HG03432 (cell line): ENCODE results near the gene DSTN.

ENCODE experiments used
- ATAC-seq: cut with Tn5 transposase; IDR thresholded peaks from one replicate; pipeline ENCODE4 v1.9.1; 2021; ENCODE audit warnings: mild to moderate bottlenecking, moderate library complexity; ENCODE audit not compliant: unreplicated experiment

The DSTN gene

DNA sequence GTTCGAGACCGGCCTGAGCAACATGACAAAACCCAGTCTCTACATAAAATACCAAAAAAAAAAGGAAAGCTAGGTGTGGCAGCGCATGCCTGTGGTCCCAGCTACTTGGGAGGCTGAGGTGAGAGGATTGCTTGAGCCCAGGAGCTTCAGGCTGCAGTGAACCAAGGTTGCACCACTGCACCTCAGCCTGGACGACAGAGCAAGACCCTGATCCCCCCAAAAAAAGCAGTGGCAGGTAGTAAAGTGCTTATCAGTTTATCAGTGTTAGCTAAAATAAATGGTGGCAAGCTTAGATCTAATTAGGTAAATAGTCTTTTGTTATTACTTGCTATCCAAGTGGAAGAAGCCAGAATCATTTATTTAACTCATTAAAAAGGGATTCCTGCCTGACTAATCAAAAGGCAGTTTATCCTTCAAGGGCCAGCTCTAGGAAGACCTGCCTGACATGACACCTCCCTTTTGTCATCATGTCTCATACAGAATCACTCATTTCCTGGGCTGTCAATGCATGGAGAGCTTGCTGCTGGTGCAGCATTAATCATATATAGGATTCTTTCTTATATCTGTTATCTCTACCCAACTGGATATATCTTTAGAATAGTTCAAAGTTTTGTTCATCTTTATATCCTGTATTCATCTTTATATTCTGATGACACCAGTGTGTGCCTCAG is 9.6 kb downstream of the DSTN start:
- ATAC-seq = no peak

DNA sequence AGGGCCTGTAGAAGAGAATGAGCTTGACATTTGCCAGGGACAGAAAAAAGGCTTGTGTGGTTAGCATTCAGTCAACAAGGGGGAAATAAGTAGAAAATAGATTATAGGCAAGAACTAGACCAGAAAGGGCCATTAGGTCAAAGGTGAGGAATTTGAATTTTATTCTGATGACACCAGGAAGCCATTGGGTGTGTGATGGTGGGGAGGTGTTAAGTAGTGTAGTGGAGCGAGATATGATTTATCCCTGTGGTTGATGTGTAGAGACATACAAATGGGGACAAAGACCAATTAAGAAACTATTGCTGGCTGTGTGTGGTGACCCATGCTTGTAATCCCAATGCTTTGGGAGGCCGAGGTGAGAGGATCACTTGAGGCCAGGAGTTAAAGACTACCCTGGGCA is 11.0 kb downstream of the DSTN start:
- no peak for ATAC-seq

DNA sequence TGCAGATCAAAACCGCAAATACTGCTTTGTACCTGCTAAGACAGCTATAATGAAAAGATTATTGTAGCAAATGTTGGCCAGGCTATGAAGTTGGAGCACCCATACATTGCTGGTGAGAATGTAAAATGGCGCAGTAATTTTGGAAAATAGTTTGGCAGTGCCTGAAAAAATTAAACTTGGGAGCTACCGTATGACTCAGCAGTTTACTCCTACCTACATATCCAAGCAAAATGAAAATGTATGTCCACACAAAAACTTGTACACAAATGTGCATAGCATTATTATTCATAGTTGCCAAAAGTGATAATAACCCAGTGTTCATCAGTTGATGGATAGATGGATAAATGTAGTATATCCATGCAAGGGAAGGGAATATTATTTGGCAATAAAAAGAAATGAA is 13.3 kb downstream of the DSTN start:
- ATAC-seq = no peak

DNA sequence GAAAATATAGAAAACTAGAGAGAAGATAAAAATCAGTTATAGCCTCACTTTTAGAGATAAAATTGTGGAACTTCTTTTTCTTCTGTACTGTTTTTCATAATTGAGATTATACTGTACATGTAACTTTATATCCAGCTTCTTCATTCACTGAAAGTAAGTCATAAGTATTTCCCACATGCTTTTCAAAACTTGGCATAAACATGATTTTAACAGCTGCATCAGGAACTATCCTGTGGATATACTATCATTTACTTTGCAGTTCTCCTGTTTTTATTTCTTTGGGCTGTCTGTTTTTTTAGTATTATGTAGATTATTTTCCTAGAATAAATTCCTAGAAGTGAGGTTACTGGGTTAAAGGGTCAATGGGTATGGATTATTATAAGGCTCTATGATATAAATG is 14.8 kb downstream of the DSTN start:
- ATAC-seq = no peak

DNA sequence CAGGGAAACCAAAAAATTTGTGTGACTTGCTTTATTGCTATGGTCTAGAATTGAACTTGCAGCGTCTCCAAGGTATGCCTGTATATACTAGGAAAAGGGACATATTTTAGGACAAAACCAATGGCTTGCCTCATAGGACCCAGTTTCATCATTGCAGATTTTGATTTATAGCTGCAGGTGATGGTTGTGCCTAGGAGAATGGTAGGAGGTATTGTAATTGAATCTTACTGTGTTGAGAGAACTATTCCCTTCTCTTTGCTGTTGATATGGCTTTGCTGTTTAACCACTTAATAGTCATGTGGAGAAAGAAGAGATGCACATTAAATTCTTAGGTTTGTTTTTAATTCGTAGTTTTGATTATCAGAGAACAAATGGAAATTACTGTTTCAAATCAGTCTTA is 16.4 kb downstream of the DSTN start:
- no peak for ATAC-seq

DNA sequence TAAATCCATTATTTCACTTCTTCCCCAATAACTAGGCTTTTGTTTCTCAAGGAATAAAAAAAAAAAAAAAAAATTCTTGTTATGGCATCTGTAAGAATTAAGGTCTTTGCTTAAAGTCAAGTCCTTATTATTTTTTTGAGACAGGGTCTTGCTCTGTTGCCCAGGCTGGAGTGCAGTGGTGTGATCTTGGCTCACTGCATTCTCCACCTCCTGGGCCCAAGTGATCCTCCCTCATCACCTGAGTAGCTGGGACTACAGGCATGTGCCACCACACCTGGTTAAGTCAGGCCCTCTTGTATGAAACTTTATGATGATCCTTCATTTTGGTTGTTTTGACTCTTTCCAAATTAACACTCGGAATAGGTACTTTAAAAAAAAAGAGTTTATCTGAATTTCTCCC is 17.3 kb downstream of the DSTN start:
- ATAC-seq = no peak

DNA sequence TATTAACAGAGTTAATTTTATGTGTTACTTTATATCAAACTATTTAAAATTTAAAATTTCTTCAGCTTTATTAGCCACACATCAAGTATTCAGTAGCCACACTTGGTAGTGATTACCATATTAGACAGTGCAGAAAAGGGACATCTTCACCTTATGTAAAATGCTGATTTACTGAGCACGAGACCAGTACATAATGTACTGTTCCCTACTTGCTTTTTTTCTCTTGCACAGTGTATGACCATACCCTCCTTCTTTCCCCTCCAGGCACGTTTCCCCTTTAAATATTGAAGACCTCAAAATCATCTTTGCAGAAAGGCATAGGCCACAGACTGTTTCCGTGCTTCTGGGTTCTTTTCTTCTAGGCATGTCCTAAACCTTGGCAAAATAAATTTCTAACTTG is 17.9 kb downstream of the DSTN start:
- ATAC-seq = no peak

DNA sequence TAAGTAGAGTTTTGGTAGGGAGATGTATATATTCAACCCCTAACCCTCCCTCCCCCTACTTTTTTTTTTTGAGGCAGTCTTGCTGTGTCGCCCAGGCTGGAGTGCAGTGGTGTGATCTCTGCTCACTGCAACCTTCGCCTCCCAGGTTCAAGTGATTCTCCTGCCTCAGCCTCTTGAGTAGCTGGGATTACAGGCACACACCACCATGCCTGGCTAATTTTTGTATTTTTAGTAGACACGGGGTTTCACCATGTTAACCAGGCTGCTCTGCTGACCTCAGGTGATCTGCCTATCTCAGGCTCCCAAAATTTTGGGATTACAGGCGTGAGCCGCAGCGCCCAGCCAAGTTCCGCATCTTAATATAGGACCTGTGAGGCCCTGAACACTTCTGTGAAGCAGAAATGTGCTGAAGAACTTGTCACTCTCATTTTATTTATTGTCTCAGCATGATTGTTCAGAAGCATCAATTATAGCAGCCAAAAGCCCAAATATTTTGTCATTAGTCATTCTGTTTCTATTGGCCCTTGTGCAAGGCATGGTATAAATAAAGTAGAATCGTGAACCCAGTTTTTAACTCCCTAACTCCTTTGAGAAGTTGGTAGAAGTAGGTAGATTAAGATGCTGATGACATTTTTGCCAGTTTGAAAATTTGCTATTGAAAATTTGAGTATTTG is 19.4 kb downstream of the DSTN start:
- ATAC-seq = no peak

DNA sequence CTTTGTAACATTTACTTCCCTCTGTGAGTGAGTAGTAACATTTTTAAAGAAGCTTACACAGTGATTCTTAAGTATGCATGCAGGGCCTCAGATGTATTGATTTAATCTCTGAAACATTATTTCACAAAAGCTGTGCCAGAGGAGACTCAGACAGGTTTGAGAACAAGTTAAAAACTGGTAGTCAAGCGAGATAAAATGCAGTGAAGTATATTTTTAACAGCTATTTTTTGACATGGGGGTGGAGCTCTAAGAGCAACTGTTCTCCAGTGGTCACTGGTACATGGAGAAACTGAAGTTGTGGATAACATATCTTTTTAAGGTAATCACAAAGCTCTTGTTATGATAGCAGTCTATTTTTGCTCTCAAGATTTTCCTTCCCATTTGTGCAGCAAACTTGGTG is 20.4 kb downstream of the DSTN start:
- no peak for ATAC-seq

DNA sequence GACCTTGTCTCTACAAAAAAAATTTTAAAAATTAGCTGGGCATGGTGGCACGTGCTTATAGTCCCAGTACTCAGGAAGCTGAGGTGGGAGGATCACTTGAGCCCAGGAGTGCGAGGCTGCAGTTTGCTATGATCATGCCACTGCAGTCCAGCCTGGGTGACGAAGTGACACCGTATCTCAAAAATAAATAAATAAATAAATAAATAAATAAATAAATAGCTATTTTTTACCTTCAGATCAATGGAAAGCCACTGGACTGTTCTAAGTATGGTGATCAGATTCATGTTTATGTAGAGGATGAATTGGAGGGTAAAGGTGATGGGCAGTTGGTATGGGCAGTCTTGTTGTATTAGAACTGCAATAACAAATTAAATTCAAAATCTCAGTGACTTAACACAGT is 24.0 kb downstream of the DSTN start:
- ATAC-seq = no peak

DNA sequence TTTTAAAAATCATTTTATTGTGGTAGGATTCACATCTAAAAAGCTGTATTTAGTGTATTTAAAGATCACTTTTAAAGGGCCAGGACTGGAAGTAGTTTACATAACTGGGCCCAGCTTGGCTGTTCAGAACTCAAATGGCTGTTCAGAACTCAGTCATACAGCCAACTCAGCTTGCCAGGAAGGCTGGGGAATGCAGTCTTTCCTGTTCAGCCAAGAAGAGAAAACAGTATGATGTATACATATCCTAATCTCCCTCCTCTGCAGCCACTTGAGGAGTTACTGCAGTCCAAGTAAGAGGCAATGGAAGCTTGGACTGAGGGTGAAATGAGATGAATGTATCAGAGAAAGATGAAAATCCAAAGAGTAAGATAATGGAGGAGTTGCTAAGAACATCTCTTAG is 24.6 kb downstream of the DSTN start:
- ATAC-seq = no peak

DNA sequence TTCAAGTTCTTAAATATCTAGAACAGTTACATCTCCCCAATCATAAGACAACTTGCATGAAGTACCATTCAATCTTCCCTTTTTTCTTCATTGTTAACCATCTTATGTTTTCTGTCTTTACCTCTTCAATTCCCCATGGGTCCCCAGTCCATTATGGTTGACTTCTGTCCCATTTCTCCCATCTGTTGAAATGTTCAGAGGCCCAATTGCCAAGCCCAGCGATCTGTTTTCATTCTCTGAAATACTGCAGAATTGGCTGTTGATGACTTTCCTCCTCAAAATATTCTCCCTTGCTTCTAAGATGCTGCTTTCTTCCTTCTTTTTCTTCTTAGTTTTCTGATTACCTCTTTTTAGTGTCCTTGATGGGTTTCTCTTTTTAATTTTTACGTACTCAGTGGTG is 26.0 kb downstream of the DSTN start:
- ATAC-seq = no peak

DNA sequence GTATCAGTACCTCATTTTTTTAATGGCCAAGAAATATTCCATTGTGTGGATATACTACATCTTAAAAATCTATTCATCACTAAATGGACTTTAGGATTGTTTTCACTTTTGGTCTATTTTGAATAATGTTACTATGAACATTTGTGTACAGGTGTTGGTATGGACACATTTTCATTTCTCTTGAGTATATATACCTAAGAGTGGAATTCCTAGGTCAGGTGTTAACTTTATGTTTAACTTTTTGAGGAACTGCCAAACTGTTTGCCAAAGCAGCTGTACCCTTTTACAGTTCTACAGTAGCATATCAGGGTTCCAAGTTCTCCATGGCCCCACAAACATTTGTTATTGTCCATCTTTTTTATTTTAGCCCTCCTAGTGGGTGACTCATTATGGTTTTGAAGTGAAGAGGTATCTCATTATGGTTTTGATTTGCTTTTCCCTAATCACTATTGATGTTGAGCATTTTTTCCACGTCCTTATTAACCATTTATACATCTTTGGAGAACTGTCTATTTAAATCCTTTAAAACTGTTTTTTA is 28.2 kb downstream of the DSTN start:
- ATAC-seq = no peak

DNA sequence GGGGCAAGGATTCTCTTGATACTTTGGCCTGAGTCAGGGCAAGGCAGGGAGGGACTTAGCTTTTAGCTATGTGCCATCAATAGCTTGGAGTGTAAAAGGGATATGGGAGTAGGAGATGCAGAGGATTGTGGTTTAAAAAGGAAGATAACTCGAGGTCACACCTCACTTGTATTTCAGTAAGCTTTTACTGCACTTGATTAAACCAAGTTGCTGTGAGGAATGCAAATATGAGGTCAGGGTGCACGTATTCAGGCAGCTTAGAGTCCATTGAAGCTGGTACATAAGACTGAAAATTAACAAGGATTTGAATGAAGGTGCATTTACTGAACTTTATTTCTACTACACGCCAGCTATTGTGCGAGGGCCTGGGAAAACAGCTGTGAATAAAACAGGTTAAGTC is 32.1 kb downstream of the DSTN start:
- ATAC-seq = no peak

DNA sequence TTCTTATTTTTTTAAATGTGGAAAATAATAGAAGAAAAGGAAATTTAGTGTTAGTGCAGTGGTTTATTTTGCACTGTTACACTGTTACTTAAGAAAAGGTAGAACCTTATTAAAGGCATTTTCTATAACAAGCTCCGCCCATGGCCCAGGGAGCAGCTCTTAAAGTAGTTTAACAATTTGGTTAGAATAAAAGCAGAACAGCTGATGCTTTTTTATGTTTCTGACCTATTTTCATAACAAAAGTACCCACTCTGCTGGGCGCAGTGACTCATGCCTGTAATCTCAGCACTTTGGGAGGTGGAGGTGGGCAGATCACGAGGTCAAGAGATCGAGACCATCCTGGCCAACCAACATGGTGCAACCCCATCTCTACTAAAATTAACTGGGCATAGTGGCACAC is 32.6 kb downstream of the DSTN start:
- ATAC-seq = no peak

DNA sequence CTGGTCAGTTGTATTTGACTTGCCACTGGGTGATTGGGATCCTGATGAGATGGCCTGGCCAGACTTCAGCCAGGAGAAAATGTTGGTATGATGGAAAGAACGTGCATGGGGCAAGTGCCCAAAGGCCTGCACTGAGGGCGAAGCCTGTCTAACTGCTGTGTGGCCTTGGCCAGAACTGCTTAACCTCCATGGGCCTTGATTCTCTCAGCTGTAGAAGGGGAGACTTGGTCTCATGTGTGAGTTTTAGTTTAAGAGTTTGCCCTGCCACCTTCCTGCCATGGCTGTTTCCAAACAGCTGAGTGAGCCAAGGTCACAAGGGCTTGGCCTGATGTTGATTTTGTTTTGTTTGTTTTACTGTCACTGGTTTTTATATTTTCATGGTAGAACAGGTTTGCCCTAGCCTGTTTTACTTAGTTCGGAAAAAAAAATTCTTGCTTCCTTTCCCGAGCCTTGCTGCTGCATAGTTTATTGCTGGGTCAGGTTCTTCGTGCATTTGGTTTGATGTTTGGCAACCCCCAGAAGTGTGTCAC is 35.3 kb downstream of the DSTN start:
- no peak for ATAC-seq

DNA sequence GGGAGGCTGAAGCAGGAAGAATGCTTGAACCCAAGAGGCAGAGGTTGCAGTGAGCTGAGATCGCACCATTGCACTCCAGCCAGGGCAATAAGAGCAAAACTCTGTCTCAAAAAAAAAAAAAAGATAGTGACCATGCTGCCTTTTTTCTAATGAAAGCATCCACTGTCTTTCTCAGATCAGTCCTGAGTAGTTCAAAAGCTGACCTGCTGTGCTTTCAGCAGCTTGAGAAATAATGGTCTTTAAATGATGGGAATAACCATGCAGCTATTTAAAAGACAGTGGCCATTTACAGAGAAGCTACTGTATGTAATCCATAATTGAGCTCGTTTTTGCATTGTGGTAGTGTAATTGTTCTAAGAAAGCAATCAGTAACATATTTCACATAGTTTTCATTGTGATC is 36.1 kb downstream of the DSTN start:
- no peak for ATAC-seq

DNA sequence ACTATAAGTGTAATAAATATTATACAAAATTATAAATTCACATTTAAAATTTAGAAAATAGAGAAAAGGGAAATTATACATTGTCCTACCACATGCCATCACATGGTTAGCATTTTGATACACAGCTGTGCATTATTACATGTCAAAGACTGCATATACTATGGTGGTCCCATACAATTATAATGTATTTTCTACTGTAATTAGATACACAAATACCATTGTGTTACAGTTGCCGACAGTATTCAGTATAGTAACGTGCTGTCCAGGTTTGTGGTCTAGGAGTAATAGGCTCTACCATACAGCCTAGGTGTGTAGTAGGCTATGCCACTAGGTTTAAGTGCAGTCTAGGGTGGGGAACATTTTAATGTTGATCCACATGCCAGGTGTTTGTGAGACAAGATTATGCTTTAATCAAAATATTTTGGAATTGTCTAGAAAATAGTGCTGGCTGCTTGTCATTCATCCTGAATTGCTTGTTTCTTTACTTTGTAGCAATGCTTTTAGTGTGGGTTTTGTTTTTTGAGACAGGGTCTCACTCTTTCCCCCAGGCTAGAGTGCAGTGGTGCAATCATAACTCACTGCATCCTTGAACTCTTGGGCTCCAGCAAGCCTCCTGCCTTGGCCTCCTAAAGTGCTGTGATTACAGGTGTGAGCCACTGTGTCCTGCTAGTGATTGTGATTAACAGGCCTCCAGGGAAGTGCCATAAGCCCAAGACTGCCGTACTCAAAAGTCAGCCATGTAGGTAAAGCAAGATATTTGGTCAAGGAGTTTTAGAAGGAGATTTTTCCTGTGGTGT is 39.0 kb downstream of the DSTN start:
- ATAC-seq = no peak

DNA sequence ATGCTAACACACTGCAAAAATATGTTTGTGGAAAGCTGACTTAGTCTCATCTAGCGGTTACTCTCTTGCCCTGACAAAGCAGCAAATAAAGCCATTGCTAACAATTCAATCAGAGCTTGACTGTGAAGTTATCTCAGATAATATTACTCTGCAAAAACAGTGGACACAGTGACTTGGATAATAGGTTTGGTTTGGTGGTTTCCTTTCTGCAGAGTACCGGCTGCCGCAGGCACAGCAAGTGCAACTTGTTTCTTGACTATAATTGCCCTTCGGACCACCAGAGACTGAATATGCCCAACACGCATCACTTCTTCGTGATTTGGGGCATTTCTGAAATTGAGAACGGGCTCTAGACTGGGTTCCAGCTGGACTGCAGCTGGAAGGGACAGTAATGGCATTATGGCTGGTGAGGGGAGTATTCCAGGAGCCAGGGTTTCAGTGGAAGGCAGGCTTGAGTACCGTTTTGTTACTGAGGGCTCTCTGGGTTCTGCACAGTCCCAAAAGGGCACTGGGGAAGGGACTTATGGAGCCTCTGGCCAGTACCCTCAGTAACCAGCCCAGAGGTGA is 40.0 kb downstream of the DSTN start:
- no peak for ATAC-seq

DNA sequence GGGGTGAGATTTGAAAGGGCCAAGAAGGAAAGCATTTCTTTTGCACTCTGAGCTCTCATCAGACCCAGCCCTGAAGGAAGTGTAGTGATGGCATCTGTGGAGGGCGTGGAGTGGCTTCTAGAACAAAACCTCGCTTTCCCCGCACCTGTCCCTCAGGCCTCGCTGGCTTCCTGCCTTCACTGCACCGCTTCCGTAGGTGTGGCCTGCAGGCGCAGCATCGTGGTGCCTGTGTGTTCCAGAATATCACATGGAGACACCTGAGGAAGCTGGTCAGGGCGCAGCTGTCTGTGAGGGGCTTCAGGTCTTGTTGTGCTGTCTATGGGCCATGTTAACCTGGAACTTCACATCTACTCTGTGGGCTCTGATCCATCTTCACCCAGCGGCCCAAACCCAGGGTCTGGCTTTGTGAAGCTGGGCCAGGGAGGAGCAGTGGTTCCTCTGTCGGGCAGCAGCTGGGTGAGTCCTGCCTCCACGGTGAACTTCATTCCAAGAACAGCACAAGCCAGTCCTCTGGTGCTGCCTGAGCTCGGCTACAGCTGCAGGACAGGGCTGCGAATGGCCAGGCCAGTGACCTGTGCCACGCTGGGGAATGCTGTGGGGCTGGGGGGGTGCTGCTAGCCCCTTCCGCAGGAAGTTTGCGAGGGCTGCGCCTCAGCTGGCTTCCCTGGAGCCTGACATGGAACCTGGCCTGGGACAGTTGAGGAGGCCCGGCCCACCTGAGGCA is 40.9 kb downstream of the DSTN start:
- ATAC-seq = no peak

DNA sequence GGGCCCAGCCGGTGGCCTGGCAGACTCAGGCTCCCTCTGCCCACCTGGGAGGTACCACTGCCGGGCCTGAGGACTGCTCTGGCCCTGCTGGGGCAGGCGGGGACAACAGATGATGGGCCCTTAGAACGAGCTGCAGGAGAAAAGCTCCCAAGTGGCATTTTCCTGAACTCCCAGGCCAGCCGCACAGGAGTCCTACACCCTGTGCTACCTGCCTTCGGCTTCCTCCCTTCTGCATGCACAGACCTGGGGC is 41.3 kb downstream of the DSTN start:
- no peak for ATAC-seq
